Muscle layer of colon (tissue), 2 donors: ENCODE measurements around the gene P4HTM.
A peak's percentile ranks its signal among the peaks of the same experiment; 100 is the strongest.

ENCODE experiments used
- H3K27ac ChIP-seq: one replicate; pipeline ENCODE4 v1.7.0; 2013; ENCODE audit warnings: low read depth, mild to moderate bottlenecking, low read length, moderate library complexity
- H3K27me3 ChIP-seq, 2 donors: one replicate each; pipeline ENCODE4 v1.7.0; 2013; ENCODE audit warnings: low read length in 2 of 2, mild to moderate bottlenecking in 2 of 2; ENCODE audit not compliant: insufficient read depth in 2 of 2, control insufficient read depth in 1 of 2
- H3K36me3 ChIP-seq: one replicate; pipeline ENCODE4 v1.7.0; 2013; ENCODE audit warnings: mild to moderate bottlenecking, low read length; ENCODE audit not compliant: insufficient read depth
- H3K4me1 ChIP-seq: one replicate; pipeline ENCODE4 v1.7.0; 2013; ENCODE audit warnings: mild to moderate bottlenecking, low read length; ENCODE audit not compliant: insufficient read depth
- H3K4me3 ChIP-seq, 2 donors: one replicate each; pipeline ENCODE4 v1.7.0; 2013; ENCODE audit warnings: low read length in 2 of 2, low read depth in 1 of 2, mild to moderate bottlenecking in 1 of 2, moderate library complexity in 1 of 2
- H3K9ac ChIP-seq: one replicate; pipeline ENCODE4 v1.7.0; 2013; ENCODE audit warnings: low read length
- H3K9me3 ChIP-seq: one replicate; pipeline ENCODE4 v1.7.0; 2013; ENCODE audit warnings: mild to moderate bottlenecking, low read length
- donor health status: abdominal sarcoma.
- donor health status: Adenocarcinoma of cecum.

P4HTM gene

GRCh38 chr3:49013738-49014660 is 24.0 kb downstream of the P4HTM start:
- H3K9ac ChIP-seq: no peak overlapping the region
- H3K27me3 ChIP-seq: no peaks in the 10 kb centered on the region
- no peaks in the 10 kb centered on the region for H3K9me3 ChIP-seq
- H3K27ac ChIP-seq: no peak overlapping the region
- no peak overlapping the region for H3K4me3 ChIP-seq
- peaks cover 23% of the 10 kb centered on the region for H3K36me3 ChIP-seq
- H3K4me1 ChIP-seq: peaks cover 8% of the 10 kb centered on the region

GRCh38 chr3:49015072-49015471 is 25.0 kb downstream of the P4HTM start:
- Histone ChIP-seq H3K27ac (no peak overlapping the region), H3K4me3 (no peak overlapping the region), H3K36me3 (peaks cover 23% of the 10 kb centered on the region), H3K9ac (no peak overlapping the region), H3K27me3 (no peaks in the 10 kb centered on the region), H3K4me1 (peaks cover 13% of the 10 kb centered on the region), H3K9me3 (no peaks in the 10 kb centered on the region)

GRCh38 chr3:49015765-49016164 is 25.7 kb downstream of the P4HTM start:
- no peaks in the 10 kb centered on the region for H3K27me3 ChIP-seq
- H3K27ac ChIP-seq: no peak overlapping the region
- H3K36me3 ChIP-seq: peaks cover 23% of the 10 kb centered on the region
- peaks cover 18% of the 10 kb centered on the region for H3K4me1 ChIP-seq
- no peaks in the 10 kb centered on the region for H3K9me3 ChIP-seq
- H3K9ac ChIP-seq: no peak overlapping the region
- H3K4me3 ChIP-seq: no peak overlapping the region

DNA sequence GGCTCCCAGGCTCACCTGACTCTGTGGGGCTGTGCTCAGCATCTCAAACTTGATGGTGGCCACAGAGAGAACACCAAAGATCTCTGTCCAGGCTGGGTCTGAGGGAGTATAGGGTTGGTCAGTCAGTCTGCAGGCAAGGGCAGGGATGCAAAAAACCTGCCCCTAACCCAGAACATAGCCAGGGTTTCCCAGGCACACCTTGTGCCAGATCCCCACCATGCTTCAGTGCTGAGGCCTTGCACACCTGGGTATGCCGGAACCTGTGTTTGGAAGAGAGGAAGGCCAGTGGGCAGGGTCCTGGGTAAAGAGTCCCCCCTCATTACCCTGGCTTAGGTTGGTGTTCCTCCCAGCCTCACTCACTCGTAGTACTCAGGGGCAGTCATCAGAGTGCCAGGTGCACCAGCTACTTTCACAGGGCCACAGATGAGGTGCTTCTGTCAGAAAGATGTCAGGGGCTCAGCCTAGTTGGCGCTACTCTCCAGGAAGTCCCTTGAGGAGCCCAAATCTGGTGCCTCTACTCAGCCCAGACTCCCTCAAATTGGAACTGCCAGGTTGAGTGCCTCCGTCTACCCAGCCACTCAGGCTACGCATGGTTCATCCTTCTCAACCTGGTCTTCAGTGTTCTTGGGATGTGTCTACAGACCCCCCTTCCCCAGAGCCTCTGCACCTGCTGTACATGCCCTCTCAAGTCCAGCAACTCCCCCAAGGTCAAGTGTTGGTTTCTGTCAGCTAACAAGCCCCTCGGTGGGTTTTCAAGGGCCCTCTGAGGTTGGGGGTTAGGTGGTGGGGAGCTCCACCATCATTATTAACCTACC is 26.6 kb downstream of the P4HTM start:
- H3K36me3 ChIP-seq: peaks cover 23% of the 10 kb centered on the region
- no peaks in the 10 kb centered on the region for H3K9me3 ChIP-seq
- peaks cover 18% of the 10 kb centered on the region for H3K4me1 ChIP-seq
- H3K27me3 ChIP-seq: no peaks in the 10 kb centered on the region
- no peak overlapping the region for H3K9ac ChIP-seq
- no peak overlapping the region for H3K4me3 ChIP-seq
- no peak overlapping the region for H3K27ac ChIP-seq

DNA sequence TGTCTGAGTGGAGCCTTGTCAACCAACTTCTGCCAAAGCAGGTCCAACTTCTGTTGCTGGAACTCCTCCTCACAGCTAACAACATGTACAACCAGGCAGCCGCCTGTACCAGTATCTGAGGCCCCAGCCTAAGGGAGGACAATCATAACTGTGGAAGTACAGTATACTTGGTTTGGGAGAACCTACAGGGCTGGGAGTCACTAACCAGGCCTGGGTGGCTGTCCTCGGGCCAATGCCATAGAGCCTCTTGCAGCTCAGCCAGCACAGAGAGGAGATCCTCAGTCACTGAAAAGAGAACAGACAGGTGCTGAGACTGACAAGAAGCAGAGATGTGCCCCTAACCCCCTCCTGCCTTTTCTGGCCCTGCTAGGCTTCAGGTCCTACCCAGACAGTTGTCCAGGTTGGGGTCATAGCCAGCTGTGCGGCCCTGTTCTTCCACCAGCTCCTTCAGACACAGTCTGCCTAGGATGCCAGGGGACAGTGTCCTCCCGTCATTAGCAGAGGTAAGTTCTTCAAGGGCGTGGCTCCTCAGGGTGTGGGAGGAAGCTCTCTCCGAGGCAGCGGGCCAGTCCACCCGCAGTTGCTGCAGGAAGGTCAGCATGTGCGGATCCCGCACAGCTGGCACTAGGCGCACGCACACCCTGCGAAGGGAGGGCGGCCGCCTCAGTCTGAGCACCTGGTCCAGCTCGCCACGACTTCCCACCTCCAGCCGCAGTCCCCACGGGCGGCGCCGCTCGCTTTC is 27.4 kb downstream of the P4HTM start:
- H3K9ac ChIP-seq: peak overlapping the region; percentile 36
- no peaks in the 10 kb centered on the region for H3K27me3 ChIP-seq
- H3K9me3 ChIP-seq: no peaks in the 10 kb centered on the region
- peaks cover 23% of the 10 kb centered on the region for H3K36me3 ChIP-seq
- H3K4me1 ChIP-seq: peaks cover 18% of the 10 kb centered on the region
- peak overlapping the region; percentile 68 to 78 for H3K4me3 ChIP-seq
- peak overlapping the region; percentile 62 for H3K27ac ChIP-seq

DNA sequence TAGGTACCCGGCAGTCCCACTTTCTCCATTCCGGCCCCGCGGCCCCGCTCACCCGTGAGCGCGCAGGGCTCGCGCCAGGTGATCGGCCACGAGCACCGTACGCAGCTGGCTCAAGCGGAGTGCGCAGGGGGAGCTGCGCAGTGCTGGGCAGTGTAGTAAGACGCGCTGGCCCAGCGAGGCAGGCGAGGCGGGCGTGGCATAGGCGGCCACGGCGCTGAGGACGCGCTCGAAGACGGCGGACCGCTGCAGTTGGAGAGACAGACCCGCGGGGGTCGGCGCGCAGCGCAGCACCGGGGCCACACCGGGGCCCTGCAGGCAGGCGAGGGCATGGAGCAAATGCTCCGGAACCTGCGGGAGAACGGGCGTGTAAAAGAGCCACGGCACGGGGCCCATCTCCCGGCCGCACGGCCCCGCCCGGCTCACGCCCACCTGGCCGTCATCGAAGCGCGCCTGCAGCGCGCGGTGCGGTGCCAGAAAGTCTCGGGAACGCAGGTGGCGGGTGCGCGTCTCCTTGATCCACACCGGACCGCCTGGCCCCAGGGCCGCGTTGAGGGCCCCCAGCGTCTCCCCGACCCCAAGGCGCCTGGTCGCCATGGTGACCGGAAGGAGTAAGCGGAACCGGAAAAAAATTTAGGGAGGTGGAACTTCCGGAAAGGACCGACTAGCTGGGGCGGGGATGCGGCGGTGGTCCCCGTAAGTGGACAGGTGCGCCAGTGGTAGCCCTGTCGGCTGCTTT is 28.1 kb downstream of the P4HTM start, which contains the start of gene DALRD3:
Gene DALRD3, minus strand, starts transcription at position 610 of the 736 bp plus-strand sequence. Its CDS starts 16 bp downstream, at position 594.
- peak within 1 kb of the TSS; percentile 36 for H3K9ac ChIP-seq
- peak within 1 kb of the TSS; percentile 68 to 78 for H3K4me3 ChIP-seq
- peak within 1 kb of the TSS; percentile 62 for H3K27ac ChIP-seq
- peaks cover 27% of the 10 kb centered on the region for H3K36me3 ChIP-seq
- H3K9me3 ChIP-seq: no peaks in the 10 kb centered on the region
- peaks cover 23% of the 10 kb centered on the region for H3K4me1 ChIP-seq
- no peaks in the 10 kb centered on the region for H3K27me3 ChIP-seq

- H3K9ac ChIP-seq: peak overlapping the region; percentile 36
Observed at GRCh38 chr3:49018707-49019006, 28.6 kb downstream of the P4HTM start.

GRCh38 chr3:49019941-49020329 is 29.9 kb downstream of the P4HTM start:
- Histone ChIP-seq H3K4me1 (peaks cover 29% of the 10 kb centered on the region), H3K9me3 (no peaks in the 10 kb centered on the region), H3K27me3 (no peaks in the 10 kb centered on the region), H3K9ac (peak overlapping the region; percentile 77), H3K36me3 (peaks cover 37% of the 10 kb centered on the region), H3K27ac (no peak overlapping the region), H3K4me3 (peak overlapping the region; percentile 82 to 90)

More at GRCh38 chr3:49018707-49019006, 28.6 kb downstream of the P4HTM start:
- H3K4me1 ChIP-seq: peaks cover 29% of the 10 kb centered on the region
- H3K4me3 ChIP-seq: peak overlapping the region; percentile 68 to 78
- peak overlapping the region; percentile 62 for H3K27ac ChIP-seq
- peaks cover 31% of the 10 kb centered on the region for H3K36me3 ChIP-seq
- no peaks in the 10 kb centered on the region for H3K27me3 ChIP-seq
- H3K9me3 ChIP-seq: no peaks in the 10 kb centered on the region

GRCh38 chr3:49020330-49021212 is 30.5 kb downstream of the P4HTM start:
- no peaks in the 10 kb centered on the region for H3K27me3 ChIP-seq
- H3K4me1 ChIP-seq: peaks cover 29% of the 10 kb centered on the region
- H3K4me3 ChIP-seq: peak overlapping the region; percentile 82 to 90
- no peaks in the 10 kb centered on the region for H3K9me3 ChIP-seq
- H3K36me3 ChIP-seq: peaks cover 38% of the 10 kb centered on the region
- H3K27ac ChIP-seq: peak overlapping the region; percentile 99
- peak overlapping the region; percentile 77 for H3K9ac ChIP-seq

DNA sequence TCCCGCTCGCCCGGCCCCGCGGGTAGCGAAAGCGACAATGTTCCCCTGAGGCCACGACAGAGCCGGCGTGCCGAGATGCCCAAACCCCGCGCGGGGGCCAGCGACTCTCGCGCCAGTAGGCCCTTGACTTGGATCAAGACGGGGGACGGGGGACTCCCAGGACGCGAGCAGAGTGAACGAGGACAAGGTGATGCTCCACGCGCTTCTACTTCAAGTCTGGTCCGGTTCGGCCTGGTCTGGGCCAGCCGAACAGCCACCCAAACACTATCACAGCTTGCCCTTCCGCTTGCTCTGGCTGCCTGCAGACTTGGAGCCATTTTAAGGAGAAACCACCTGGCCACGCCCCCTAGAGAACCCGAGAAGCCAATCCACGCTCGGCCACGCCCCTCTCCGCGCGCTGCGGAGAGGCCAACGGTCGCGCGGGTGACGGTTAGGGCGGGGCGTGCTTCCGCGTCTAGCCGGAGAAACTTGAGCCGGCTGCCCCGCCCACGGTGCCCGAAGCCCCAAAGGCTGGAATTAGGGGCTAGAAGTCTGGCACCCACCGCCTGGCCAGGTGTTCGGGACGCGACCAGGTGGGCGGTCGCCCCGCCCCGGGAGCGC is 31.3 kb downstream of the P4HTM start:
- H3K36me3 ChIP-seq: peaks cover 38% of the 10 kb centered on the region
- peak overlapping the region; percentile 82 to 90 for H3K4me3 ChIP-seq
- no peaks in the 10 kb centered on the region for H3K27me3 ChIP-seq
- H3K4me1 ChIP-seq: peaks cover 29% of the 10 kb centered on the region
- H3K9me3 ChIP-seq: no peaks in the 10 kb centered on the region
- peak overlapping the region; percentile 99 for H3K27ac ChIP-seq
- H3K9ac ChIP-seq: peak overlapping the region; percentile 96
